Measurements from ENCODE around the gene ELMO1. TPM values are rescaled to one million over a fixed set of nuclear protein-coding genes. Genes with fewer than 3 reads are reported as not detected.

ELMO1 gene
- total and polyA plus RNA-seq, 2 experiments from 2014 or later, result 19.7 to 28.7 TPM

- H3K79me2 ChIP-seq, result no peaks in the 10 kb centered on the region
- TF ChIP-seq EZH2 (IDR thresholded peaks at IDR 0.05; ENCODE audit: borderline replicate concordance), result no peak
- TF ChIP-seq CTCF (IDR thresholded peaks at IDR 0.05; ENCODE audit: poor library complexity), result no peak
- no peak for TF ChIP-seq EZH2phosphoT487 (IDR thresholded peaks at IDR 0.05; ENCODE audit: low read depth, severe bottlenecking, unreplicated experiment)
- H4K20me1 ChIP-seq (ENCODE audit: insufficient read depth, poor library complexity, severe bottlenecking), result no peaks in the 10 kb centered on the region
- H3K36me3 ChIP-seq (replicated peaks; ENCODE audit: insufficient read depth, low read depth), result no peaks in the 10 kb centered on the region
- no peaks in the 10 kb centered on the region for H3K9me2 ChIP-seq (replicated peaks; ENCODE audit: insufficient read depth)
- no peaks in the 10 kb centered on the region for H3K9me3 ChIP-seq (ENCODE audit: low read depth)
- H3K4me2 ChIP-seq, result no peak overlapping the region
- no peaks in the 10 kb centered on the region for H3K27me3 ChIP-seq
- no peaks in the 10 kb centered on the region for H3K4me1 ChIP-seq (ENCODE audit: insufficient read depth)
- WGBS (ENCODE audit: low lambda C conversion rate, missing lambda C conversion rate), result 70% methylated on average over 5 of the region's 5 CpGs
- DNase-seq (ENCODE audit: low spot score), result no peak
- H2AFZ ChIP-seq, result no peak overlapping the region
- H3K27ac ChIP-seq, result no peak overlapping the region
- no peak overlapping the region for H3K4me3 ChIP-seq
Observed at GRCh38 chr7:36852017-36852416, 596.6 kb downstream of the ELMO1 start.

- WGBS (ENCODE audit: low lambda C conversion rate, missing lambda C conversion rate), result 73% methylated on average over 3 of the region's 3 CpGs
- no peaks in the 10 kb centered on the region for H3K27me3 ChIP-seq
- H3K9me2 ChIP-seq (replicated peaks; ENCODE audit: insufficient read depth), result no peaks in the 10 kb centered on the region
Observed at GRCh38 chr7:36851382-36851781, 597.3 kb downstream of the ELMO1 start.

GRCh38 chr7:36847946-36848345 lies 600.7 kb downstream of the ELMO1 start:
- Histone ChIP-seq H3K79me2 (no peaks in the 10 kb centered on the region), H3K4me3 (no peak overlapping the region), H2AFZ (no peak overlapping the region), H3K4me1 (ENCODE audit: insufficient read depth) (no peaks in the 10 kb centered on the region), H3K36me3 (replicated peaks; ENCODE audit: insufficient read depth, low read depth) (no peaks in the 10 kb centered on the region), H4K20me1 (ENCODE audit: insufficient read depth, poor library complexity, severe bottlenecking) (no peaks in the 10 kb centered on the region), H3K27me3 (no peaks in the 10 kb centered on the region), H3K4me2 (no peak overlapping the region), H3K9me3 (ENCODE audit: low read depth) (no peaks in the 10 kb centered on the region), H3K27ac (no peak overlapping the region), H3K9me2 (replicated peaks; ENCODE audit: insufficient read depth) (no peaks in the 10 kb centered on the region)
- TF ChIP-seq EZH2 (IDR thresholded peaks at IDR 0.05; ENCODE audit: borderline replicate concordance), result no peak
- no peak for TF ChIP-seq CTCF (IDR thresholded peaks at IDR 0.05; ENCODE audit: poor library complexity)
- TF ChIP-seq EZH2phosphoT487 (IDR thresholded peaks at IDR 0.05; ENCODE audit: low read depth, severe bottlenecking, unreplicated experiment), result no peak
- 94% methylated on average over 4 of the region's 4 CpGs for WGBS (ENCODE audit: low lambda C conversion rate, missing lambda C conversion rate)
- DNase-seq (ENCODE audit: low spot score), result no peak

More at GRCh38 chr7:36851382-36851781, 597.3 kb downstream of the ELMO1 start:
- H3K4me1 ChIP-seq (ENCODE audit: insufficient read depth), result no peaks in the 10 kb centered on the region
- no peaks in the 10 kb centered on the region for H3K79me2 ChIP-seq
- TF ChIP-seq EZH2phosphoT487 (IDR thresholded peaks at IDR 0.05; ENCODE audit: low read depth, severe bottlenecking, unreplicated experiment), result no peak
- TF ChIP-seq EZH2 (IDR thresholded peaks at IDR 0.05; ENCODE audit: borderline replicate concordance), result no peak
- no peak for TF ChIP-seq CTCF (IDR thresholded peaks at IDR 0.05; ENCODE audit: poor library complexity)
- H3K4me2 ChIP-seq, result no peak overlapping the region
- no peaks in the 10 kb centered on the region for H3K36me3 ChIP-seq (replicated peaks; ENCODE audit: insufficient read depth, low read depth)
- H4K20me1 ChIP-seq (ENCODE audit: insufficient read depth, poor library complexity, severe bottlenecking), result no peaks in the 10 kb centered on the region
- H2AFZ ChIP-seq, result no peak overlapping the region
- H3K27ac ChIP-seq, result no peak overlapping the region
- no peak for DNase-seq (ENCODE audit: low spot score)
- no peak overlapping the region for H3K4me3 ChIP-seq
- no peaks in the 10 kb centered on the region for H3K9me3 ChIP-seq (ENCODE audit: low read depth)

- Histone ChIP-seq H3K9me3 (ENCODE audit: low read depth) (no peaks in the 10 kb centered on the region), H3K4me1 (ENCODE audit: insufficient read depth) (no peaks in the 10 kb centered on the region), H4K20me1 (ENCODE audit: insufficient read depth, poor library complexity, severe bottlenecking) (no peaks in the 10 kb centered on the region), H3K27me3 (no peaks in the 10 kb centered on the region), H3K27ac (no peak overlapping the region), H3K4me2 (no peak overlapping the region), H3K36me3 (replicated peaks; ENCODE audit: insufficient read depth, low read depth) (no peaks in the 10 kb centered on the region), H3K79me2 (no peaks in the 10 kb centered on the region), H2AFZ (no peak overlapping the region), H3K4me3 (no peak overlapping the region), H3K9me2 (replicated peaks; ENCODE audit: insufficient read depth) (no peaks in the 10 kb centered on the region)
- no peak for DNase-seq (ENCODE audit: low spot score)
- WGBS (ENCODE audit: low lambda C conversion rate, missing lambda C conversion rate), result 88% methylated on average over 2 of the region's 2 CpGs
- TF ChIP-seq CTCF (IDR thresholded peaks at IDR 0.05; ENCODE audit: poor library complexity) (no peak), EZH2 (IDR thresholded peaks at IDR 0.05; ENCODE audit: borderline replicate concordance) (no peak), EZH2phosphoT487 (IDR thresholded peaks at IDR 0.05; ENCODE audit: low read depth, severe bottlenecking, unreplicated experiment) (no peak)
Observed at GRCh38 chr7:36844374-36844773, 604.3 kb downstream of the ELMO1 start.

Measured in hepatocyte (in vitro differentiated cells).